Measurements from ENCODE around the gene GRIN3B.
A peak's percentile ranks its signal among the peaks of the same experiment; 100 is the strongest.

The GRIN3B gene

GRCh38 chr19:1007399-1008251 is 7.4 kb downstream of the GRIN3B start:
- DNase-seq (ENCODE audit: low spot score) = no peak

- no peak for DNase-seq (ENCODE audit: low spot score)
Observed at GRCh38 chr19:1008268-1009040, 8.2 kb downstream of the GRIN3B start.

GRCh38 chr19:1009041-1009980 is 9.1 kb downstream of the GRIN3B start:
- no peak for DNase-seq (ENCODE audit: low spot score)

GRCh38 chr19:1009981-1010538 is 9.8 kb downstream of the GRIN3B start:
- no peak for DNase-seq (ENCODE audit: low spot score)

GRCh38 chr19:1010586-1011510 is 10.6 kb downstream of the GRIN3B start:
- no peak for DNase-seq (ENCODE audit: low spot score)

- no peak for DNase-seq (ENCODE audit: low spot score)
Observed at GRCh38 chr19:1011831-1012333, 11.7 kb downstream of the GRIN3B start.

- no peak for DNase-seq (ENCODE audit: low spot score)
Observed at GRCh38 chr19:1012334-1012733, 12.1 kb downstream of the GRIN3B start.

GRCh38 chr19:1013218-1013617 is 13.0 kb downstream of the GRIN3B start:
- no peak for DNase-seq (ENCODE audit: low spot score)

GRCh38 chr19:1014161-1015060 is 14.2 kb downstream of the GRIN3B start:
- DNase-seq (ENCODE audit: low spot score) = no peak

- DNase-seq (ENCODE audit: low spot score) = no peak
Observed at GRCh38 chr19:1015061-1015781, 15.0 kb downstream of the GRIN3B start.

GRCh38 chr19:1015782-1016646 is 15.8 kb downstream of the GRIN3B start:
- DNase-seq (ENCODE audit: low spot score) = peak; percentile 64

- DNase-seq (ENCODE audit: low spot score) = no peak
Observed at GRCh38 chr19:1016647-1017114, 16.5 kb downstream of the GRIN3B start.

- DNase-seq (ENCODE audit: low spot score) = no peak
Observed at GRCh38 chr19:1017115-1017905, 17.1 kb downstream of the GRIN3B start.

GRCh38 chr19:1017906-1018305 is 17.7 kb downstream of the GRIN3B start:
- no peak for DNase-seq (ENCODE audit: low spot score)

- no peak for DNase-seq (ENCODE audit: low spot score)
Observed at GRCh38 chr19:1018393-1018792, 18.2 kb downstream of the GRIN3B start.

GRCh38 chr19:1018932-1019615 is 18.9 kb downstream of the GRIN3B start:
- no peak for DNase-seq (ENCODE audit: low spot score)

Data from ecto neural progenitor cell (in vitro differentiated cells).